ENCODE data around the gene HNF4A.
A peak's percentile ranks its signal among the peaks of the same experiment; 100 is the strongest.

DNA sequence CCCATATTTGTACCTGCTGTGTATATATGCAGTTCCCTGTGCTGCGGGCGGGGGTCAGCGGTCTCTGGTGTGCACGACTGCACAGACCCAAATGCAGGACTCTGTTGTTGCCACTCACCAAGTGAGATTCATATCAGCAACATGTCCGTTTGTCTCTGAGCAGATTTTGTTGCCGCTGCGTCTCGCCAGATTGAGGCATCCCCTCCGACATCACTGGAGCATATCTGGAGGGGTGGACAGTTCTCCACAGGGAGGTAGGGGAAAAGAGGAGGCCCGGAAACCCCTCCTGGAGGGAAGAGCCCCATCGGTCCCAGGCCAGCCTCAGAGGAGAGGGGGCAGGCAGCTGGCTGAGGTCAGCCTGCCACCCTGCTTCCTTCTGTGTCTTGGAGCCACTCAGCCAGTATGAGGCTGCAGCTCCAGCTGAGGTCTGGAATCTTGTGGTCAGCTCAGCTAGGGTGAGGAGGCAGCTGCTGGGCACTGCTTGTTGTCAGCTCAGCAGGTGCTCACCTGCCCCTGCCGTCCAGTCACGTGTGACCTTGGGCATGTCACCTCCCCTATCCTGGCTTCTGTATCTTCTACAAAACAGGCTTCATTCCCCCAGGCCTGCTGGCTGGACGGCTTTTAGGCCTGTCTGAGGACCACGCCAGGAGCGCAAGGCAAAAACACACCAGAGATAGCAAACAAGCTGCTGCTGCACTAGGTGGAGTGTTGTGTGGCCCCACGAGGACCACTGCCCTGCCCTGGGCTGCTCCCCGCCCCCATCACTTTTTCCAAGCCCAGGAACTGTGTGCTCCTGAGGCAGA is 47.1 kb downstream of the HNF4A start:
- TF ChIP-seq, protein P1, sequence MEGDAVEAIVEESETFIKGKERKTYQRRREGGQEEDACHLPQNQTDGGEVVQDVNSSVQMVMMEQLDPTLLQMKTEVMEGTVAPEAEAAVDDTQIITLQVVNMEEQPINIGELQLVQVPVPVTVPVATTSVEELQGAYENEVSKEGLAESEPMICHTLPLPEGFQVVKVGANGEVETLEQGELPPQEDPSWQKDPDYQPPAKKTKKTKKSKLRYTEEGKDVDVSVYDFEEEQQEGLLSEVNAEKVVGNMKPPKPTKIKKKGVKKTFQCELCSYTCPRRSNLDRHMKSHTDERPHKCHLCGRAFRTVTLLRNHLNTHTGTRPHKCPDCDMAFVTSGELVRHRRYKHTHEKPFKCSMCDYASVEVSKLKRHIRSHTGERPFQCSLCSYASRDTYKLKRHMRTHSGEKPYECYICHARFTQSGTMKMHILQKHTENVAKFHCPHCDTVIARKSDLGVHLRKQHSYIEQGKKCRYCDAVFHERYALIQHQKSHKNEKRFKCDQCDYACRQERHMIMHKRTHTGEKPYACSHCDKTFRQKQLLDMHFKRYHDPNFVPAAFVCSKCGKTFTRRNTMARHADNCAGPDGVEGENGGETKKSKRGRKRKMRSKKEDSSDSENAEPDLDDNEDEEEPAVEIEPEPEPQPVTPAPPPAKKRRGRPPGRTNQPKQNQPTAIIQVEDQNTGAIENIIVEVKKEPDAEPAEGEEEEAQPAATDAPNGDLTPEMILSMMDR (IDR thresholded peaks at IDR 0.05) = no peak
- TF ChIP-seq POLR2AphosphoS5 (IDR thresholded peaks at IDR 0.05) = peak in 2 of 3 donors; percentile 39 to 56
- TF ChIP-seq POLR2A (IDR thresholded peaks at IDR 0.05) = no peak
